ENCODE results near the gene ZNF808.
"Not testable (repeated sequence)": the region's sequence is repeated elsewhere in the genome, so short reads cannot be mapped to it uniquely, and the experiment has no call there.

ZNF808 gene

DNA sequence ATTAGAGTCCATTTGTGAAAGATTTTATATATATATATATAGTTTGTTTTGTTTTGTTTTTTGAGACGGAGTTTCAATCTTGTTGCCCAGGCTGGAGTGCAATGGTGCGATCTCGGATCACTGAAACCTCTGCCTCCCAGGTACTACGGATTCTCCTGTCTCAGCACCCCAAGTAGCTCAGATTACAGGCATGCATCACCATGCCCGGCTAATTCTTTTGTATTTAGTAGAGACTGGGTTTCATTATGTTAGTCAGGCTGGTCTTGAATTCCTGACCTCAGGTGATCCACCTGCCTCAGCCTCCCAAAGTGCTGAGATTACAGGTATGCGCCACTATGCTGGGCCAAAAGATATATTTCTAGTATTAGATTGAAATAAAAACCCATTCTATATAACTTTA is 38.7 kb downstream of the ZNF808 start:
- TF ChIP-seq, protein P1, sequence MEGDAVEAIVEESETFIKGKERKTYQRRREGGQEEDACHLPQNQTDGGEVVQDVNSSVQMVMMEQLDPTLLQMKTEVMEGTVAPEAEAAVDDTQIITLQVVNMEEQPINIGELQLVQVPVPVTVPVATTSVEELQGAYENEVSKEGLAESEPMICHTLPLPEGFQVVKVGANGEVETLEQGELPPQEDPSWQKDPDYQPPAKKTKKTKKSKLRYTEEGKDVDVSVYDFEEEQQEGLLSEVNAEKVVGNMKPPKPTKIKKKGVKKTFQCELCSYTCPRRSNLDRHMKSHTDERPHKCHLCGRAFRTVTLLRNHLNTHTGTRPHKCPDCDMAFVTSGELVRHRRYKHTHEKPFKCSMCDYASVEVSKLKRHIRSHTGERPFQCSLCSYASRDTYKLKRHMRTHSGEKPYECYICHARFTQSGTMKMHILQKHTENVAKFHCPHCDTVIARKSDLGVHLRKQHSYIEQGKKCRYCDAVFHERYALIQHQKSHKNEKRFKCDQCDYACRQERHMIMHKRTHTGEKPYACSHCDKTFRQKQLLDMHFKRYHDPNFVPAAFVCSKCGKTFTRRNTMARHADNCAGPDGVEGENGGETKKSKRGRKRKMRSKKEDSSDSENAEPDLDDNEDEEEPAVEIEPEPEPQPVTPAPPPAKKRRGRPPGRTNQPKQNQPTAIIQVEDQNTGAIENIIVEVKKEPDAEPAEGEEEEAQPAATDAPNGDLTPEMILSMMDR (IDR thresholded peaks at IDR 0.05; ENCODE audit: borderline replicate concordance, control extremely low read depth, extremely low read depth, insufficient read depth, missing control alignments), result no peak
- DNase-seq (ENCODE audit: low spot score), result no peak
- in situ Hi-C loops (cut with MboI; ENCODE audit: low sequenced_read_pairs, unreplicated experiment), result no loop called here

DNA sequence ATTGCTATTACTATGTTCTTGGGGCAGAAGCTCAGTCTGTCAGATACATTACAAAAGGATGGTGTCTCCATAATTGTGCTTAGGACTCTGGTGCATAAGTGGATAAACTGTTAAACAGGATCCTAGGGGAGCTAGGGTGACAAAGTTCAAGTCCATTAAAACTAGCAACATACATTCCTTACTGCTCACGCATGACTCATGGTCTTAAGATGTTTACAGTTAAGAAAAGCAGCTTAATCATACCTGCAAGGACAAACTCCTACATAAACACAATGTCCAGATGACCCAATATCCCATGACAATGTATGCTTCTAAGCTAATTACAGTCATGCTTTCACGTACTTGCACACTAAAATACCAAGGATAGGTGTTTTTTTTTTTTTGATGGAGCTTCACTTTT is 39.1 kb downstream of the ZNF808 start:
- TF ChIP-seq, protein P1 (IDR thresholded peaks at IDR 0.05; ENCODE audit: borderline replicate concordance, control extremely low read depth, extremely low read depth, insufficient read depth, missing control alignments), result no peak
- DNase-seq (ENCODE audit: low spot score), result no peak
- in situ Hi-C loops (cut with MboI; ENCODE audit: low sequenced_read_pairs, unreplicated experiment), result no loop called here

DNA sequence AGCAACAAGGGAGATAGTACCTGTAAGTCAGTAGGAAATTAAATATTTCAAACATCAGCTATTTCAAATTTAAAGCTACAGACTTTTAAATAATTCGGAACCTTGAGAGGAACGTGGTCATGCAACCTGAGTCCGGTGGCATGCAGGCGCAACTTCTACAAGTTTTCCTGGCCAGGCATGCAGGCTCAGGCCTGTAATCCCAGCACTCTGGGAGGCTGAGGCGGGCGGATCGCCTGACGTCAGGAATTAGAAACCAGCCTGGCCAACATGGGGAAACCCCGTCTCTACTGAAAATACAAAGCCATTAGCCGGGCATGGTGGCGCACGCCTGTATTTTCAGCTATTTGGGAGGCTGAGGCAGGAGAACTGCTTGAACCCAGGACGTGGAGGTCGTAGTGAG is 40.5 kb downstream of the ZNF808 start:
- in situ Hi-C loops (cut with MboI; ENCODE audit: low sequenced_read_pairs, unreplicated experiment), result no loop called here
- TF ChIP-seq, protein P1 (IDR thresholded peaks at IDR 0.05; ENCODE audit: borderline replicate concordance, control extremely low read depth, extremely low read depth, insufficient read depth, missing control alignments), result no peak

DNA sequence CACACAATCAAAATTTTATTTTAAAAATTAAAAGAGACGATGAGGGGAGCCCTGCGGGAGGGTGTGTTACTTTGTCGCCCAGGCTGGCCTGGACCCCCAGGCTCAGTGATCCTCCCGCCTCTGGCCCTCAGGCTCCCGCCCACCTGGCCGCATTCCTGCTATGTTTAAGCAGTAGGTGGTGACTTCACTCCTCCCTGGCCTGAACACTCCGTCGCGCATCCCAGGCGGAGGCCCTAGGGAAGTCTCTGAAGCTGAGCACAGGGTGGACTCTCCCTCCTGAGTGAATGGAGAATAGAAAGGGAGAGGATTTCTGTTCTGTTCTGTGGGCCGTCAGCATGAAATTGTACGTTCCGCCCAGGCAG is 42.2 kb downstream of the ZNF808 start:
- DNase-seq (ENCODE audit: low spot score); in situ Hi-C loops (cut with MboI; ENCODE audit: low sequenced_read_pairs, unreplicated experiment): not testable (repeated sequence)

More for the DNA sequence above, 40.5 kb downstream of the ZNF808 start:
- DNase-seq (ENCODE audit: low spot score), result no peak

DNA sequence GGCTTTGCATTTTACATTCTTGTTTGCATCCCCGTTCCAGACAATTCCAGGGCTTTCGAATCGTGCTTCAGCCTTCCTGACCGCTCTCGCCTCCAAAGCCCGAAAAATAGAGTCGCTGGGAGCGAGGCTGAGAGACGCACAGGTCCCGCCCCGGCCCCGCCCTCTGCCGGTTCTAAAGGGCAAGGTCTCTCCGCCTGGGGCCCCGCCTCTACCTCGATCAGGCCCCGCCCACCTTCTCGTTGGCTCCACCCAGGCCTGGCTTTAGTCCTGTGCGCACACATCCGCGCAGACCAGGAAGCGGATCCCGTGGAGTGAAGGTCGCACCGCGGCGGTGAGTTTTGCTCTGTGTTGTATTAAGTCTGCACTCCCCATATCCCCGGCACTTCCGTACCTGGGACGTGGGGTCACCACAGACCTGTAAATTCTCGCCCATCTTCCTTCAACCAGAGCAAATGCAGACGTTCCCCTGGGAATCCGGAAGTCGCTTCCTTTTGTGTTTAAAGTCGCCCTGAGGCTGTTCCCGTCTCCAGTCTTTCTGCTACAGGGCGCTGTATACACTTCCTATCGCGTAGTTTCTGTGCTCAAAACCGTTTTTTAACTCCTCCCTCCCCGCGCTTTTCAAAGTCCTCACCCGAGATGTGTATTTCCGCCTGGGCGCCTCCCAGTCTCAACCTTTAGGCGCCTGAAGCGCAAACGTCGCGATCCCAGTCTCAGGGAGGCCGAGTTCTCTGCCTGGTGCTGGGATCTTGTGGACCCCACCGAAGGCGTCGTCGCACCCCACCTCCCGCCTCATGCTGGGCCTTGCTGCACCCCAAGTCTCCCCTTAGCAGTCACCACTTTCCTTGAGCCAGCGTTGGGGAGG is 42.8 kb downstream of the ZNF808 start, which contains the start of gene ZNF701:
TSS of gene ZNF701 (plus strand) at position 288 of the 862 bp plus-strand sequence. CDS start 3,861 bp downstream, outside the sequence.
- DNase-seq (ENCODE audit: low spot score), result peak; percentile 90
- TF ChIP-seq, protein P1 (IDR thresholded peaks at IDR 0.05; ENCODE audit: borderline replicate concordance, control extremely low read depth, extremely low read depth, insufficient read depth, missing control alignments), result no peak
- in situ Hi-C loops (cut with MboI; ENCODE audit: low sequenced_read_pairs, unreplicated experiment), result no loop called here

DNA sequence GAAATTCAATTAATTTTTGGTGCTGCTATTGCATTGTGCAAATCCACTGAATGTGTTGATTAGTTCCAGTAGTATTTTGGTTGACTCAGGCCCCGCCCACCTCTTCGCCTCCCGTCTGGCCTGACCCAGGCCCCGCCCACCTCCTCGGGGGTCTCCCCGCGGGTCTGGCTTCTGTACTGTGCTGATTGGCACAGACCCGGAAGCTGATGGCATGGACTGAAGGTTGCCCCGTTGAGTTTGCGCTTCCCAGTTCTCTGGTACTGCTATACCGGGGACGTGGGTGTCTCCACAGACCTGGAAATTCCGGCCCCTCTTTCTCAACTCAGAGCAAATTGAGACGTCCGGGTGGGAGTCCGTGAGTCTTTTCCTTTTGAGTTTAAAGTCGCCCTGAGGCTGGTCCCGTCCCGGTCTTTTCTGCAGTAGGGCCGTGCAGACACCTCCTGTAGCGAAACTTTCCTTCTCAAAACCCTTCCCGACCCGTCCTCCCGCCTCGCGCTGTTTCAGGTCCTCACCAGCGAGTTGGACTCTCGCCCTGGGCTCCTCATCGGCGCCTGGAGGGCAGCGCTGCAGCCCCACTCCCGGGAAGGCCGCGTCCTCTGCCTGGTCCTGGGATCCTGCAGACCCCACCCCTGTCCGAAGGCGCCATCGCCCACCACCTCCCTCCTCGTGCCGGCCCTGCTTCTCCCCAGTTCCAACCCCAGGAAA is 57.4 kb downstream of the ZNF808 start:
- TF ChIP-seq, protein P1 (IDR thresholded peaks at IDR 0.05; ENCODE audit: borderline replicate concordance, control extremely low read depth, extremely low read depth, insufficient read depth, missing control alignments), result no peak
- in situ Hi-C loops (cut with MboI; ENCODE audit: low sequenced_read_pairs, unreplicated experiment), result no loop called here
- DNase-seq (ENCODE audit: low spot score), result no peak

DNA sequence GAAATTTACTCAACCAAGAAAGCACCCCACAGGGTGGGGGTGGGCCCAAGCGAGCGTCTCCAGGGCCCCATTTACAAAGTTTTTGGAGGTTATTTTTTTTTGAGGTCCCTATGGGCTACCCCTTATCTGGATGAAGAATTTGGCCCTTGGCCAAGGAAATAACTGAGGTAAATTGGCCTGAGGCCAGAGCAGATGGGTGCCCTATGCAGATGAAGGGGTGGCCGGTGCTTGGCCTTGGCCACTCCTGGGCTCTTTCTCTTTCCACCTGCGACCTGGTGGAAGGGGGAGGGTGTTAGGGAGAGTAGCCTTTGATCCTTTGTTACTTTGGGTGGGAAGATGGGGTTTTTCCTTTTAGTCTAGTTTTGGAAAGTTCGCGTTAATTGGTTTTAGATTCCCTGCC is 58.1 kb downstream of the ZNF808 start:
- no peak for DNase-seq (ENCODE audit: low spot score)
- TF ChIP-seq, protein P1 (IDR thresholded peaks at IDR 0.05; ENCODE audit: borderline replicate concordance, control extremely low read depth, extremely low read depth, insufficient read depth, missing control alignments), result no peak
- in situ Hi-C loops (cut with MboI; ENCODE audit: low sequenced_read_pairs, unreplicated experiment), result no loop called here
